ENCODE measurements around the gene STON2.

The STON2 gene

DNA sequence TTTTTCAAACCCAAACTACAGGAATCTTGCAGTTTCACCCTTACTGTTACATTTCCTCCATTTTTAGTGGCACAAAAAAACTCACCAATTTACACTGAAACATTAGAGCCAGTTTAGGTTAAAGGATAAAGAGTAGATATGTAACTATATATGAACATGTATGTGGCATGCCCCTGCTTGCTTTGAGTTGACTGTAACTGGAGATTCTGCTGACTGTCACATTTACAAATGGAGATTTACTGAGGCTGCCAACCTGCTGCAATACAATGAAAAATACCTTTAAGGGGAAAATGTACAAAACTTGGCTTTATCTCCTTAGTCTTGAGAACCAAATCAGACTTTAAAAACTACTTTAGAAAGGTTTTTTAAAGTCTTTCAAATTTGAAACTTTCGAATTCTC lies 28.3 kb downstream of the STON2 start:
- Histone ChIP-seq H3K4me3 (replicated peaks; ENCODE audit: low read depth, low read length) (no peak overlapping the region), H3K36me3 (ENCODE audit: control insufficient read depth, insufficient read depth, low read length) (no peaks in the 10 kb centered on the region), H3K27me3 (replicated peaks; ENCODE audit: control insufficient read depth, insufficient read depth, low read length) (no peaks in the 10 kb centered on the region)
- TF ChIP-seq, protein P1, sequence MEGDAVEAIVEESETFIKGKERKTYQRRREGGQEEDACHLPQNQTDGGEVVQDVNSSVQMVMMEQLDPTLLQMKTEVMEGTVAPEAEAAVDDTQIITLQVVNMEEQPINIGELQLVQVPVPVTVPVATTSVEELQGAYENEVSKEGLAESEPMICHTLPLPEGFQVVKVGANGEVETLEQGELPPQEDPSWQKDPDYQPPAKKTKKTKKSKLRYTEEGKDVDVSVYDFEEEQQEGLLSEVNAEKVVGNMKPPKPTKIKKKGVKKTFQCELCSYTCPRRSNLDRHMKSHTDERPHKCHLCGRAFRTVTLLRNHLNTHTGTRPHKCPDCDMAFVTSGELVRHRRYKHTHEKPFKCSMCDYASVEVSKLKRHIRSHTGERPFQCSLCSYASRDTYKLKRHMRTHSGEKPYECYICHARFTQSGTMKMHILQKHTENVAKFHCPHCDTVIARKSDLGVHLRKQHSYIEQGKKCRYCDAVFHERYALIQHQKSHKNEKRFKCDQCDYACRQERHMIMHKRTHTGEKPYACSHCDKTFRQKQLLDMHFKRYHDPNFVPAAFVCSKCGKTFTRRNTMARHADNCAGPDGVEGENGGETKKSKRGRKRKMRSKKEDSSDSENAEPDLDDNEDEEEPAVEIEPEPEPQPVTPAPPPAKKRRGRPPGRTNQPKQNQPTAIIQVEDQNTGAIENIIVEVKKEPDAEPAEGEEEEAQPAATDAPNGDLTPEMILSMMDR (IDR thresholded peaks at IDR 0.05; ENCODE audit: insufficient read depth, low read length, poor library complexity, severe bottlenecking) = no peak
- no peak for DNase-seq (ENCODE audit: extremely low read depth, insufficient read length)

DNA sequence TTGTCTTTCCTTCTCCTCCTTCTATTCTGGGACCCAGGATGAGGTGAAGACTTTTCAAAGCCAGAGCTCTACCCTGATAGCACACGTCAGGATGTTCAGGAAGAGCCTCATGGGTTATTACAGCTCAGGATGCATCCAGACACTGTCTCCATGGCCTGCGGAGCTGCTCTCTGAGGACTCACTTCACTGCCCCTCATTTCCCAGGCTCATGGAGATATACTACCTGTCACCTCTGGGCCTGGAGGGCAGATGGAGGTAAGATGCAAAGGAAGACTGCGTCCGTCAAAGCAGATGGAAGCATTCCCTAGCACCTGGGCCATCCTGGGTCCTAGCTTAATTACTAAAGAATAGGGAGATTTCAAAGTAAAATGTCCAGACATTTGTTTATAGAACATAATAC lies 32.6 kb downstream of the STON2 start:
- Histone ChIP-seq H3K4me3 (replicated peaks; ENCODE audit: low read depth, low read length) (no peak overlapping the region), H3K27me3 (replicated peaks; ENCODE audit: control insufficient read depth, insufficient read depth, low read length) (no peaks in the 10 kb centered on the region), H3K36me3 (ENCODE audit: control insufficient read depth, insufficient read depth, low read length) (no peaks in the 10 kb centered on the region)
- TF ChIP-seq, protein P1 (IDR thresholded peaks at IDR 0.05; ENCODE audit: insufficient read depth, low read length, poor library complexity, severe bottlenecking) = no peak
- no peak for DNase-seq (ENCODE audit: extremely low read depth, insufficient read length)

DNA sequence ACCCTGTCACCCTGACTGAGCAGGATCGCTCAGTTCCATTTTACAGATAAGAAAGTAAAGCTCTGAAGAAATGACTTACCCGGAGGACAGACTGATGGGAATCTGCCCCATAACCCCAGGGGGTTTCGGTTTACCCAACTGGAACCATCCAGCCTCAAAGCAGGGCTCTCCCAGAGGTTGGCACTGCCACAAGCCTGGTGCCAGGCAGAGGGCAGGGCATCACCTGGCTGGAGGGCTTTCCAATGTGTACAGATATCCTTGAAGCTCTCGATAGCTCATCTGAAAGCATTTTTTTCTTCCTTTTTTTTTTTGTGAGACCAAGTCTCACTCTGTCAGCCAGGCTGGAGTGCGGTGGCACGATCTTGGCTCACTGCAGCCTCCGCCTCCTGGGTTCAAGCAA lies 33.2 kb downstream of the STON2 start:
- no peak overlapping the region for H3K4me3 ChIP-seq (replicated peaks; ENCODE audit: low read depth, low read length)
- TF ChIP-seq, protein P1 (IDR thresholded peaks at IDR 0.05; ENCODE audit: insufficient read depth, low read length, poor library complexity, severe bottlenecking) = no peak
- no peak for DNase-seq (ENCODE audit: extremely low read depth, insufficient read length)

DNA sequence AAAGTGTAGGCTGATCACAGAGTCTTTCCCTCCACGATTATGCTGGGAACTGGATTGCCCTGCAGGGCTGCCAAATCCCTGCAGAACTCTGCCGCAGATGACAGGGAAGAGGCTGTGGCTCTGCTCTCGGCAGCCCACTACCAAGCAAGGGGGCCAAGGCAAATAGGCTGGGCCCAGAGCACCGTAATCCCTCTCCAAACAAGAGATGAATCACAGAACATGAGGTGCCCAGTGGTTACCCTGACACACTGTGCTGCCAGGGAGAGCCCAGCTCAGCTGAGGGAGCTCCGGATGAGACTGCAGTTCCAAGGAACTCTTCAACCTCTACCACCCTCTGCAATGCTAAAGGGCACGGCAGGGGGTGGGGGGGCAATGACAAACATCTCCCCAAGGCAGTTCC lies 33.9 kb downstream of the STON2 start:
- TF ChIP-seq, protein P1 (IDR thresholded peaks at IDR 0.05; ENCODE audit: insufficient read depth, low read length, poor library complexity, severe bottlenecking) = no peak
- DNase-seq (ENCODE audit: extremely low read depth, insufficient read length) = no peak
- Histone ChIP-seq H3K4me3 (replicated peaks; ENCODE audit: low read depth, low read length) (no peak overlapping the region), H3K36me3 (ENCODE audit: control insufficient read depth, insufficient read depth, low read length) (no peaks in the 10 kb centered on the region), H3K27me3 (replicated peaks; ENCODE audit: control insufficient read depth, insufficient read depth, low read length) (no peaks in the 10 kb centered on the region)

More for the DNA sequence above, 33.2 kb downstream of the STON2 start:
- Histone ChIP-seq H3K27me3 (replicated peaks; ENCODE audit: control insufficient read depth, insufficient read depth, low read length) (no peaks in the 10 kb centered on the region), H3K36me3 (ENCODE audit: control insufficient read depth, insufficient read depth, low read length) (no peaks in the 10 kb centered on the region)

DNA sequence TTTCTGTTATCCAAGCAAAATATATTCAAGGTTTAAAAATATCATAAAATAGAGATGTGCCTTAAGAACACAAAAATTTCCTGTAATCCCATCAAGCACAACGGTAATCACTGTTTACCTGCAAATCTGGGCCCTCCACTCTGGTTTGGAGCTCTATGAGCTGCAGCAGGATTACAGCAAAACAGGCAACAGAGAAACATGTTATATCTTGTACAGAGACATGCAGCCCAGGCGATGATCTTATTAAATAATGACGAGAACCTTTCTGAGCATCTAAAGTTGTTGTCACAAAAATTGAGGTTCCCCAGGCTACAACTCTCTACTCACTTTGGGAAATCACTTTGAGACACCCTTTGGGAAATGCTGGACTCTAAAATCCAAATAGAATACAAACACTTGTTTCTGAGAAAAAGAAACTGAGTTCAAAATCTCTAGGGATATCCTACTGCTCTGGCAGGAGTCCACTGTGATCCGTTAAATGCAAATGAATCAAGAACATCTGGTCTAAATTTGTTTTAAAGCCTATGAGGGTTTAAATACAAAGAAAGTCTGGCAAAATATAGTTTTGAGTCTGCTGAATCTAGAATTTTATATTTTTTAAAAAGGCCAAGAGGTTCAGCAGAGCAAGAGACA lies 36.3 kb downstream of the STON2 start:
- TF ChIP-seq, protein P1 (IDR thresholded peaks at IDR 0.05; ENCODE audit: insufficient read depth, low read length, poor library complexity, severe bottlenecking) = no peak
- no peak for DNase-seq (ENCODE audit: extremely low read depth, insufficient read length)
- Histone ChIP-seq H3K4me3 (replicated peaks; ENCODE audit: low read depth, low read length) (no peak overlapping the region), H3K36me3 (ENCODE audit: control insufficient read depth, insufficient read depth, low read length) (no peaks in the 10 kb centered on the region), H3K27me3 (replicated peaks; ENCODE audit: control insufficient read depth, insufficient read depth, low read length) (no peaks in the 10 kb centered on the region)

All from GM06990 (cell line).